Colonic mucosa (tissue), 4 donors: ENCODE measurements around the gene ADSS1. TPM values are rescaled to one million over a fixed set of nuclear protein-coding genes. Genes with fewer than 3 reads are reported as not detected.
A peak's percentile ranks its signal among the peaks of the same experiment; 100 is the strongest.

ENCODE experiments used
- DNase-seq: peaks from one replicate; pipeline ENCODE4 v3.0.0-alpha.2; 2020
- H3K27ac ChIP-seq: fragments of 200-600 bp; one replicate; pipeline ENCODE4 v1.8.0; 2021
- H3K27me3 ChIP-seq: fragments of 200-600 bp; one replicate; pipeline ENCODE4 v1.8.0; 2021
- H3K36me3 ChIP-seq: fragments of 200-600 bp; one replicate; pipeline ENCODE4 v1.8.0; 2021
- H3K4me1 ChIP-seq: fragments of 200-600 bp; one replicate; pipeline ENCODE4 v1.8.0; 2021; ENCODE audit warnings: mild to moderate bottlenecking
- H3K4me3 ChIP-seq: fragments of 200-600 bp; one replicate; pipeline ENCODE4 v1.8.0; 2021
- H3K9ac ChIP-seq, 2 donors: one replicate each; pipeline ENCODE4 v1.7.0; 2013; ENCODE audit warnings: control low read depth in 2 of 2, low read depth in 2 of 2, low read length in 2 of 2
- H3K9me3 ChIP-seq: fragments of 200-600 bp; one replicate; pipeline ENCODE4 v1.8.0; 2021
- intact Hi-C: fragments of 100-400 bp; cut with DNase I; formaldehyde crosslinking; loops from one replicate; pipeline ENCODE4 v1.14.1; 2022
- total RNA-seq, 2 donors: library from RNA; stranded (reverse); fragmentation: NEBNext Ultra II Directional in 1 of 2; extraction: Animal tissue kit (Norgen Biotek cat#: 25700) in 1 of 2; gene quantifications; one replicate each; pipeline ENCODE4 v1.2.1, GENCODE V29; 2021
- TF ChIP-seq, protein P1 (sequence below): fragments of 200-600 bp; IDR thresholded peaks from one replicate; pipeline ENCODE4 v1.8.0; 2022; ENCODE audit warnings: antibody characterized with exemption, mild to moderate bottlenecking
- donor health status: healthy.
- donor health status: DM: no; HTN: no; CAD: no.
- donor health status: DM: no; HTN: no; CAD: no.

The ADSS1 gene
- total RNA-seq, 2 donors from 2014 or later, result 3.5 to 4.0 TPM

DNA sequence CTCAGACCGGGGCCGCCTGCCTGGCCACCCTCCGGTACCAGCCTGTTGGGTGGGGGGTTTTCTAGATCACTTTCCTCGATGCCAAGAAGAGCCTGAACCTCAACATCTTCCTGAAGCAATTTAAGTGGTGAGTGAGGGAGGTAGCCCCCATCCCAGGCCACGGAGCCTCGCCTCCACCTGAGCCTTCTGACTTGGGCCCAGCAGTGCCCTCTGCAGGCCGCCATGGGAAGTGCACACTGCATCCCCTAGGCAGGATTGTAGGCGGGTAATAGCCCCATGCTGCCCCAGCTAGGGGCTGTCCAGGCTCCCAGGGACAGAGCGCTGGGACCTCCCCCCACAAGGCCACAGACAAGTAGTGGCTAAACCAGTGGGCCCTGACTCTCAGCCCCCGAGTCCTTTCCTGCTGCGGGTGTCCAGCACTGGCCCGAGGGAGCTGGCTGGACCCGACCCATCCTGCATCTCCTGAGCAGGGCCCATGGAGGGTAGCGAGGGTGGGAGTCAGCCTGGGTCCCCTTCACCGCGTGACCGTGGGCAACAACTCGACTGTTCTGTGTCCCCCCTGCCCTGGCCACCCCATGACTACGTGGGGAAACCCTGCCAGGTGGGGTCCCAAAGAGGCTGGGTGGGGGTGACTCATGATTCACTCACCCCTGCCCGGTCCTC is 15.3 kb upstream of the ADSS1 start:
- Histone ChIP-seq H3K27ac (no peak overlapping the region), H3K4me1 (no peaks in the 10 kb centered on the region), H3K9ac (no peak overlapping the region), H3K9me3 (no peaks in the 10 kb centered on the region), H3K4me3 (no peak overlapping the region), H3K36me3 (peaks cover 29% of the 10 kb centered on the region), H3K27me3 (no peaks in the 10 kb centered on the region)
- TF ChIP-seq, protein P1, sequence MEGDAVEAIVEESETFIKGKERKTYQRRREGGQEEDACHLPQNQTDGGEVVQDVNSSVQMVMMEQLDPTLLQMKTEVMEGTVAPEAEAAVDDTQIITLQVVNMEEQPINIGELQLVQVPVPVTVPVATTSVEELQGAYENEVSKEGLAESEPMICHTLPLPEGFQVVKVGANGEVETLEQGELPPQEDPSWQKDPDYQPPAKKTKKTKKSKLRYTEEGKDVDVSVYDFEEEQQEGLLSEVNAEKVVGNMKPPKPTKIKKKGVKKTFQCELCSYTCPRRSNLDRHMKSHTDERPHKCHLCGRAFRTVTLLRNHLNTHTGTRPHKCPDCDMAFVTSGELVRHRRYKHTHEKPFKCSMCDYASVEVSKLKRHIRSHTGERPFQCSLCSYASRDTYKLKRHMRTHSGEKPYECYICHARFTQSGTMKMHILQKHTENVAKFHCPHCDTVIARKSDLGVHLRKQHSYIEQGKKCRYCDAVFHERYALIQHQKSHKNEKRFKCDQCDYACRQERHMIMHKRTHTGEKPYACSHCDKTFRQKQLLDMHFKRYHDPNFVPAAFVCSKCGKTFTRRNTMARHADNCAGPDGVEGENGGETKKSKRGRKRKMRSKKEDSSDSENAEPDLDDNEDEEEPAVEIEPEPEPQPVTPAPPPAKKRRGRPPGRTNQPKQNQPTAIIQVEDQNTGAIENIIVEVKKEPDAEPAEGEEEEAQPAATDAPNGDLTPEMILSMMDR, result peak; percentile 99
- intact Hi-C loops, result loop anchor here (1.0 to 2.0 kb wide), 2 partner anchors 43 to 58 kb away; no protein-coding TSS in a partner anchor
- peak; percentile 76 for DNase-seq

DNA sequence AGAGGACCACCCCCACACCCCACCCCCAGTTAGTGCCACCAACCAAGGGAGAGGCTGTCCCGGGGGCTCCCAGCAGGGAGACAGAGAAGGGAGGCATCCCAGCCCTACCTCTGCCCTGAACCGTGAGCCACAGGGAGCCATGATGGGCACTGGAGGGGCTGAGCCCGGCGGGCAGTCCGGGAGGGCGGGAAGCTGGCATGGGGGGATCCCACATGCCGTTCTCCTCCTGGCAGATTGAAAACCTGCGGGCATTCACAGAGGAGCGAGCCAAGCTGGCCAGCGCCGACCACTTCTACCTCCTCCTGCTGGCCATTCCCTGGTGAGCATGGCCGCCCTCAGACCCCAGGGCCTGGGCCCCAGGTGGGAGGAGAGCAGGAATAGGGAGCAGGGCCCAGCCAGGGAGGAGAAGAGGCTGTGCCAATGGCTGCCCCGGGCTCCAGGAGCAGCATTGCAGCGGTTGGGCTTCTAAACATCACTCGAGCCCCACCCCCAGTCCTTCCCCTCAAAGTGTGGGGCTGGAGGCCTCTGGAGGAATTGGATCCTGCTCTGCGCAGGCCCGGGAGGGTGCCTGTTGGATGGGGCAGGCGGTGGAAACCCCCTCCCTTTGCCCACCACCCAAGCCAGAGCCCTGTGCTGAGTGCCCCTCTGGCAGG is 14.5 kb upstream of the ADSS1 start:
- no peak for DNase-seq
- Histone ChIP-seq H3K27me3 (no peaks in the 10 kb centered on the region), H3K36me3 (peaks cover 26% of the 10 kb centered on the region), H3K4me3 (no peak overlapping the region), H3K9ac (no peak overlapping the region), H3K4me1 (no peaks in the 10 kb centered on the region), H3K27ac (no peak overlapping the region), H3K9me3 (no peaks in the 10 kb centered on the region)
- intact Hi-C loops, result loop anchor here (2.0 kb wide), 1 partner anchor 59 kb away; no protein-coding TSS in a partner anchor
- TF ChIP-seq, protein P1, result no peak

DNA sequence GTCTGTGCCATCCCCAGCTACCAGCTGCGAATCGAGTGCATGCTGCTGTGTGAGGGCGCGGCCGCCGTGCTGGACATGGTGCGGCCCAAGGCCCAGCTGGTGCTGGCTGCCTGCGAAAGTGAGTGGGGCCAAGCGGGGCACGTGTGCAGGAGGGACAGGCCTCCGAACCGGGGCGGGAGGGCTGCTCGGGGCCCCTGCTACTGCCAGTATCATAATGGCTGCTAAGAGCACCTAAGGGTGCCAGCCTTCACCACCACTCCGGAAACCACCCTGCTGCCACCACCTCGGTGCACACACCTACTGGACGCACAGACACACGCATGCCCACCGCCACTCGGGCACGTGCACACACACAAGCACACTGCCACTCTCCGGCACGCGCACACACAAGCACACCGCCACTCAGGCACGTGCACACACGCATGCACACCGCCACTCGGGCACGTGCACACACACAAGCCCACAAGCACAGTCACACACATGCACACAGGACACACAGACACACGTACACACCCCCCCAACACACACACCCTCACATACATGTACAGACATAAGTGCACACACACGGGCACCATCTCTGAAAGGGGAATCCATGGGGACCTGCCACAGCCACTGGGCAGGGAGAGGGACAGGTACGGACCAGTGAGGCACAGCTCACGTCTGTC is 13.8 kb upstream of the ADSS1 start:
- H3K27me3 ChIP-seq, result no peaks in the 10 kb centered on the region
- intact Hi-C loops, result no loop called here
- H3K9ac ChIP-seq, result no peak overlapping the region
- no peak overlapping the region for H3K27ac ChIP-seq
- H3K4me1 ChIP-seq, result no peaks in the 10 kb centered on the region
- TF ChIP-seq, protein P1, result no peak
- H3K36me3 ChIP-seq, result peaks cover 21% of the 10 kb centered on the region
- DNase-seq, result no peak
- no peaks in the 10 kb centered on the region for H3K9me3 ChIP-seq
- H3K4me3 ChIP-seq, result no peak overlapping the region

- Histone ChIP-seq H3K9ac (no peak overlapping the region), H3K9me3 (no peaks in the 10 kb centered on the region), H3K27me3 (no peaks in the 10 kb centered on the region), H3K4me3 (no peak overlapping the region), H3K36me3 (peaks cover 21% of the 10 kb centered on the region), H3K27ac (no peak overlapping the region), H3K4me1 (no peaks in the 10 kb centered on the region)
- no peak for DNase-seq
- TF ChIP-seq, protein P1, result no peak
- intact Hi-C loops, result no loop called here
These were observed 10.9 kb upstream of the ADSS1 start for GRCh38 chr14:104712881-104713734.

DNA sequence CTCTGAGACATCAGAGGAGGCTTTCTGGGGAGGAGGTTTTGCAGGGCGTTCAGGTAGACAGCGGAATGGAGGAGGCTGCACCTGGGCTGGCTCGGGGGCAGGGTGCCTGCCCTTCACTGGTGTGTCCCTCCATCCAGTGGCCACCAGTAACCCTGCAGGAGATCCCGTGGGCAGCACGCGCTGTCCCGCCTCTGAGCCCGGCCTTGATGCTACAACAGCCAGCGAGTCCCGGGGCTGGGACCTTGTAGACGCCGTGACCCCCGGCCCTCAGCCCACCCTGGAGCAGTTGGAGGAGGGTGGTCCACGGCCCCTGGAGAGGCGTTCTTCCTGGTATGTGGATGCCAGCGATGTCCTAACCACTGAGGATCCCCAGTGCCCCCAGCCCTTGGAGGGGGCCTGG is 10.0 kb upstream of the ADSS1 start:
- no peak for DNase-seq
- H3K36me3 ChIP-seq, result peaks cover 21% of the 10 kb centered on the region
- no peaks in the 10 kb centered on the region for H3K4me1 ChIP-seq
- H3K27ac ChIP-seq, result no peak overlapping the region
- TF ChIP-seq, protein P1, result no peak
- no peaks in the 10 kb centered on the region for H3K9me3 ChIP-seq
- no peak overlapping the region for H3K4me3 ChIP-seq
- no peaks in the 10 kb centered on the region for H3K27me3 ChIP-seq
- intact Hi-C loops, result no loop called here
- no peak overlapping the region for H3K9ac ChIP-seq
